Activated naive CD8-positive, alpha-beta T cell treated with anti-CD3 and anti-CD28 coated beads, Interleukin-2, amount 10 ng/mL, durations not matched to agents 7 days and 5 days (primary cell): ENCODE data around the gene PEX10. TPM values are rescaled to one million over a fixed set of nuclear protein-coding genes. Genes with fewer than 3 reads are reported as not detected.

ENCODE experiments used
- ATAC-seq: fragments of 150-1000 bp; cut with Tn5 transposase; one replicate; pipeline ENCODE4 v1.10.0; 2021; ENCODE audit warnings: low read depth, moderate library complexity
- POLR2A ChIA-PET: fragments of 350-600 bp; sonication (Branson Sonifier 250); formaldehyde crosslinking; loops from one replicate; lab custom pipeline; 2021; ENCODE audit warnings: antibody characterized with exemption; lab: Charles Lee
- DNase-seq: peaks from one replicate; pipeline ENCODE4 v3.0.0; 2021
- H3K27ac Mint-ChIP-seq: one replicate; pipeline ENCODE4 v1.8.0; 2022; ENCODE audit warnings: mild to moderate bottlenecking, mixed read lengths
- H3K27me3 Mint-ChIP-seq: one replicate; pipeline ENCODE4 v1.8.0; 2022; ENCODE audit warnings: mild to moderate bottlenecking, moderate library complexity, mixed read lengths
- H3K36me3 Mint-ChIP-seq: one replicate; pipeline ENCODE4 v1.8.0; 2021; ENCODE audit warnings: mild to moderate bottlenecking, mixed read lengths
- H3K4me1 Mint-ChIP-seq: one replicate; pipeline ENCODE4 v1.8.0; 2021; ENCODE audit warnings: mixed read lengths
- H3K4me3 Mint-ChIP-seq: one replicate; pipeline ENCODE4 v1.8.0; 2022; ENCODE audit warnings: mild to moderate bottlenecking, moderate library complexity, mixed read lengths
- H3K9me3 Mint-ChIP-seq: one replicate; pipeline ENCODE4 v1.8.0; 2021; ENCODE audit warnings: mixed read lengths
- total RNA-seq, 2 experiments: library from RNA; stranded (reverse); gene quantifications; one replicate each; pipeline ENCODE4 v1.2.3, GENCODE V29; 2021

PEX10 gene
- total RNA-seq, 2 experiments from 2014 or later: 9.6 to 9.9 TPM

- peaks cover 1% of the 10 kb centered on the region for H3K4me1 Mint-ChIP-seq
- DNase-seq (no peak), ATAC-seq (no peak)
- H3K4me3 Mint-ChIP-seq: no peak overlapping the region
- H3K36me3 Mint-ChIP-seq: peaks cover 25% of the 10 kb centered on the region
- no peak overlapping the region for H3K27ac Mint-ChIP-seq
- POLR2A ChIA-PET: interaction anchor here (0.6 kb wide), 1 partner anchor 15 kb away, joined by 4 read pairs; no protein-coding TSS in a partner anchor
- H3K9me3 Mint-ChIP-seq: no peaks in the 10 kb centered on the region
- H3K27me3 Mint-ChIP-seq: no peaks in the 10 kb centered on the region
These were observed 8.0 kb downstream of the PEX10 start for GRCh38 chr1:2404142-2404889.

- Mint-ChIP-seq H3K27me3 (no peaks in the 10 kb centered on the region), H3K27ac (no peak overlapping the region), H3K9me3 (no peaks in the 10 kb centered on the region), H3K36me3 (peaks cover 25% of the 10 kb centered on the region), H3K4me1 (peaks cover 1% of the 10 kb centered on the region), H3K4me3 (no peak overlapping the region)
- POLR2A ChIA-PET: no interaction called here
- DNase-seq (no peak), ATAC-seq (no peak)
These were observed 9.1 kb downstream of the PEX10 start for GRCh38 chr1:2403273-2403672.

DNA sequence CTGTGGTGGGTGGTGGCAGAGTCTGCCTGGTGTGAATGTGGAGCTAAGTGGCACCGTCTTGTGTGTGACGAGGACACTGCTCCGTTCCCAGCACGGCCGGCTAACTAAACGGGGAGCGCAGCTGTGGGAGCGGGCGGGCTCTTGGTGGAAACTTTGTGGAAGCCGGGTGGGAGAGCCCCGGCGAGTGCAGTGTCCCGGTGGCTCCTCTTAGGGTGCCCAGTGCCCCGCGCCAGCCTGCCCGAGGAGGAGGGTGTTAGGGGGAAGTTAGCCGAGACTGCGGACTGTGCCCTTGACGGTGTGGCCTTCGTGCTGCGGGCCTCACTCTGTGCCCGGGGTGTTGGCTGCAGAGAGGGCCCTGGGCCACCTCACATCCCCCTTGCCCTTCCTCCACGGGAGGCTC lies 9.9 kb downstream of the PEX10 start:
- H3K27me3 Mint-ChIP-seq: no peaks in the 10 kb centered on the region
- H3K27ac Mint-ChIP-seq: no peak overlapping the region
- ATAC-seq (no peak), DNase-seq (no peak)
- POLR2A ChIA-PET: no interaction called here
- no peak overlapping the region for H3K4me3 Mint-ChIP-seq
- H3K36me3 Mint-ChIP-seq: peaks cover 25% of the 10 kb centered on the region
- no peaks in the 10 kb centered on the region for H3K9me3 Mint-ChIP-seq
- peaks cover 1% of the 10 kb centered on the region for H3K4me1 Mint-ChIP-seq

DNA sequence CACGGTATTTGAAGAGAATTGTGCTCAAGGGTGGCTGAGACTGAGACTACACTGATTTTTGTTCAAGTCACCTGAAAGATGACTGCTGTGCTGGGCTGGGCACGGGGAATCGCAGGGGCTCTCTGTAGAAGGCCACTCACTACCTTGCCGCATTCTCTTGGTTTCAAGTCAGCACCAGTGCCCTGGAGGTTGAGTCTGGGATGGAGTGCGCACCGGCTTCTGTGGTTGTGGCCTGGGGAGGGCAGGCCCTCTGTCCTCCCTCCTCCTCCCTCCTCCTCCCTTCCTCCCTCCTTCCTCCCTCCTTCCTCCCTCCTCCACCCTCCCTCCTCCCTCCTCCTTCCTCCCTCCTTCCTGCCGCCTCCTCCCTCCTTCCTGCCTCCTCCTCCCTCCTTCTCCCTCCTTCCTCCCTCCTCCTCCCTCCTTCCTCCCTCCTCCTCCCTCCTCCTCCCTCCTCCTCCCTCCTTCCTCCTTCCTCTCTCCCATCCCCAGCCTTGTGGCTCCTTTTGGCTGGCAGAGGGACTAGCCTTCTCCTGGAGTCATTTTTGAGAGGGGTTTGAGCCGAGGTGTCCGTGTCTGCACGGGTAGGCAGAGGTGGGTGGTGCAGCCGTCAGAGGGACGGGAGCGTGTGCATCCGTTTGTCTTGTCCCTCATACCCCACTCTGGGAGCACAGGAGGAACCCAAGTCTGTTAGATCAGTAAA lies 11.3 kb downstream of the PEX10 start:
- DNase-seq: no peak
- Mint-ChIP-seq H3K36me3 (peaks cover 30% of the 10 kb centered on the region), H3K27ac (no peak overlapping the region), H3K4me1 (peaks cover 5% of the 10 kb centered on the region), H3K9me3 (no peaks in the 10 kb centered on the region), H3K27me3 (no peaks in the 10 kb centered on the region), H3K4me3 (no peak overlapping the region)
- ATAC-seq: no peak
- POLR2A ChIA-PET: interaction anchor here (2.2 kb wide), 1 partner anchor 10 kb away, joined by 6 read pairs; the partner anchor contains the start of genes MORN1 and RER1

DNA sequence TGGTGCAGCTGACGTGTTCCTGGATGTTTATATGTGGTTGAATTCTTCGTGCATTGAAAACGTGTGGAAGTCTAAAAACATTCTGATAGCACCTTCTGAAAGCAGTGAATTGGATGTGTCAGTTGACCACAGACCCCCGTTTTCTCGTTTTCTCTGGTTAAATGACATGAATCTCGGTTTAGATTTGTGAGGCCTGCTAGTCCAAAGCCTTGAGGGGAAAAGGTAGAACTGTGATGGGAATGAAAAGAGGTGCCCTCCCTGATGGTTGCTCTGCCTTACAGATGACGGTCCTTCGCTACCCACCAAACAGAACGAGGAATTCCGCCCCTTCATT lies 11.8 kb downstream of the PEX10 start:
- ATAC-seq (no peak), DNase-seq (no peak)
- H3K27ac Mint-ChIP-seq: peak overlapping the region; percentile 9
- H3K9me3 Mint-ChIP-seq: no peaks in the 10 kb centered on the region
- no peak overlapping the region for H3K4me3 Mint-ChIP-seq
- H3K36me3 Mint-ChIP-seq: peaks cover 30% of the 10 kb centered on the region
- peaks cover 5% of the 10 kb centered on the region for H3K4me1 Mint-ChIP-seq
- no peaks in the 10 kb centered on the region for H3K27me3 Mint-ChIP-seq
- POLR2A ChIA-PET: interaction anchor here (2.2 kb wide), 1 partner anchor 9 kb away, joined by 6 read pairs; the partner anchor contains the start of genes MORN1 and RER1

DNA sequence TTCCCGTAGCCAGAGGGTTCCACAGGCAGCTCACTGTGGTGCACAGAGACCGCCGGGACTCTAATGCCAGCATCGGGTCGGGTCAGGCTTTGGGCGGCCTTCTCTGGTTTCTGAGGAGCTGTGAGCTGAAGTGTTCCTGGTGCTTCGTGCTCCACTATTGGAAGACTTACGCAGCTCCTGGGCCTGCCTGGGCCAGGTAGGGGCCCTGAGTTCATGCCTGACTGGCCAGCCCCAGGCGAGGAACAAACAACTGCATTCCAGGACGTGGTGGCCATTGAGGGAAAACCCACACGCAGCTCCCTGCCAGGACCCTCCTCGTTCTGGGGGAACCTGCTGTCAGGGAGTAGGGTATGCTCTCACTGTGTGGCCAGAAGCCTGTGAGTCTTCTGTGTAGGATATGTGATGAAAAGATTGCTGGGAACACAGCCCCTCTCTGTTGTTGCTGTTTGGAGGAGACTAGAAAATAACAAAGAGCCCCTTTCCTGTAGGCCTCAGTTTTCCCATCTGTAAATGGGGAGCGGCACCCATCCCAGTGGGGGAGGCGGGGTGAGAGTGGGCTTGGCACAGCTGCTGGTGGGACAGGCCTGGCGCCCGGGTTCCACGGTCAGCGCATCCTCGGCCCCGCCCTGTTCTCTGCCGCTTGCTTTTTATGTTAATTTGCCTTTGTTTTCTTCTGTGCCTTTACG lies 12.3 kb downstream of the PEX10 start:
- H3K27me3 Mint-ChIP-seq: no peaks in the 10 kb centered on the region
- no peak for ATAC-seq
- POLR2A ChIA-PET: interaction anchor here (2.2 kb wide), 1 partner anchor 9 kb away, joined by 6 read pairs; the partner anchor contains the start of genes MORN1 and RER1
- no peak overlapping the region for H3K27ac Mint-ChIP-seq
- H3K4me1 Mint-ChIP-seq: peaks cover 5% of the 10 kb centered on the region
- DNase-seq: no peak
- H3K9me3 Mint-ChIP-seq: no peaks in the 10 kb centered on the region
- peaks cover 30% of the 10 kb centered on the region for H3K36me3 Mint-ChIP-seq
- H3K4me3 Mint-ChIP-seq: no peak overlapping the region

GRCh38 chr1:2398871-2399270 lies 13.5 kb downstream of the PEX10 start:
- POLR2A ChIA-PET: no interaction called here
- no peaks in the 10 kb centered on the region for H3K27me3 Mint-ChIP-seq
- peaks cover 7% of the 10 kb centered on the region for H3K4me1 Mint-ChIP-seq
- no peak for DNase-seq
- no peak overlapping the region for H3K27ac Mint-ChIP-seq
- ATAC-seq: no peak
- peaks cover 33% of the 10 kb centered on the region for H3K36me3 Mint-ChIP-seq
- H3K4me3 Mint-ChIP-seq: no peak overlapping the region
- no peaks in the 10 kb centered on the region for H3K9me3 Mint-ChIP-seq

GRCh38 chr1:2397007-2397679 lies 15.2 kb downstream of the PEX10 start:
- DNase-seq (no peak), ATAC-seq (no peak)
- no peaks in the 10 kb centered on the region for H3K27me3 Mint-ChIP-seq
- H3K9me3 Mint-ChIP-seq: no peaks in the 10 kb centered on the region
- H3K36me3 Mint-ChIP-seq: peaks cover 30% of the 10 kb centered on the region
- H3K27ac Mint-ChIP-seq: no peak overlapping the region
- POLR2A ChIA-PET: interaction anchor here (0.9 kb wide), 1 partner anchor 14 kb away, joined by 3 read pairs; no protein-coding TSS in a partner anchor
- no peak overlapping the region for H3K4me3 Mint-ChIP-seq
- peaks cover 21% of the 10 kb centered on the region for H3K4me1 Mint-ChIP-seq

- POLR2A ChIA-PET: interaction anchor here (0.9 kb wide), 1 partner anchor 15 kb away, joined by 3 read pairs; no protein-coding TSS in a partner anchor
- H3K4me1 Mint-ChIP-seq: peaks cover 20% of the 10 kb centered on the region
- DNase-seq (no peak), ATAC-seq (no peak)
- H3K9me3 Mint-ChIP-seq: no peaks in the 10 kb centered on the region
- no peaks in the 10 kb centered on the region for H3K27me3 Mint-ChIP-seq
- H3K27ac Mint-ChIP-seq: no peak overlapping the region
- H3K36me3 Mint-ChIP-seq: peaks cover 25% of the 10 kb centered on the region
- H3K4me3 Mint-ChIP-seq: no peak overlapping the region
These were observed 15.9 kb downstream of the PEX10 start for GRCh38 chr1:2396476-2396875.

- no peak overlapping the region for H3K4me3 Mint-ChIP-seq
- POLR2A ChIA-PET: interaction anchor here (0.9 kb wide), 1 partner anchor 16 kb away, joined by 3 read pairs; no protein-coding TSS in a partner anchor
- no peaks in the 10 kb centered on the region for H3K9me3 Mint-ChIP-seq
- DNase-seq: no peak
- no peaks in the 10 kb centered on the region for H3K27me3 Mint-ChIP-seq
- no peak for ATAC-seq
- H3K36me3 Mint-ChIP-seq: peaks cover 23% of the 10 kb centered on the region
- H3K4me1 Mint-ChIP-seq: peaks cover 20% of the 10 kb centered on the region
- H3K27ac Mint-ChIP-seq: no peak overlapping the region
These were observed 16.3 kb downstream of the PEX10 start for GRCh38 chr1:2396059-2396458.

- Mint-ChIP-seq H3K4me3 (no peak overlapping the region), H3K4me1 (peaks cover 21% of the 10 kb centered on the region), H3K36me3 (peaks cover 16% of the 10 kb centered on the region), H3K27ac (no peak overlapping the region), H3K27me3 (no peaks in the 10 kb centered on the region), H3K9me3 (no peaks in the 10 kb centered on the region)
- ATAC-seq (no peak), DNase-seq (no peak)
- POLR2A ChIA-PET: no interaction called here
These were observed 17.1 kb downstream of the PEX10 start for GRCh38 chr1:2395245-2395644.

- POLR2A ChIA-PET: interaction anchor here (1.0 to 1.3 kb wide), 2 partner anchors 153 to 205 kb away, joined by 3 to 4 read pairs; no protein-coding TSS in a partner anchor
- Mint-ChIP-seq H3K27me3 (no peaks in the 10 kb centered on the region), H3K27ac (peak overlapping the region; percentile 42), H3K4me1 (peaks cover 26% of the 10 kb centered on the region), H3K9me3 (no peaks in the 10 kb centered on the region), H3K4me3 (no peak overlapping the region), H3K36me3 (peaks cover 14% of the 10 kb centered on the region)
- ATAC-seq (no peak), DNase-seq (no peak)
These were observed 17.6 kb downstream of the PEX10 start for GRCh38 chr1:2394761-2395160.

DNA sequence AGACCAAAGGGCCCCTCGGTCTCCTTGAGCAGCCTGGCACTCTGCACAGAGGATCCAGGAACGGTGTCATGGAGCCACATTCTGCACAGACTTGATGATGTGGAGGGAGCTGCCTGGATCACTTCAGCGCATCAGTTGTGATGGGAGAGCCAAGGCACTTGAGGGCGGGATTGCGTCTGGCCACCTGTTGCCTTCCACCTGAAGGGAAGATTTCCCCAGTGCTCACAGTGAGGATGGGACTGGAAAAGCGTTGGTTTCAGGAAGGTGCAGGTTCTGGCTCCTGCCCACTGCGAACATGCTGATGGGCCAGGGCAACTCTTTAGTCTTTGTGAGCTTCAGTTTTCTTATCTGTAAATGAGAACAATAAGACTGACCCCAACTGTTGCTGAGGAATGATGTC lies 18.1 kb downstream of the PEX10 start:
- H3K4me3 Mint-ChIP-seq: no peak overlapping the region
- H3K27ac Mint-ChIP-seq: peak overlapping the region; percentile 42
- no peaks in the 10 kb centered on the region for H3K27me3 Mint-ChIP-seq
- peaks cover 26% of the 10 kb centered on the region for H3K4me1 Mint-ChIP-seq
- DNase-seq: no peak
- H3K36me3 Mint-ChIP-seq: peaks cover 11% of the 10 kb centered on the region
- H3K9me3 Mint-ChIP-seq: no peaks in the 10 kb centered on the region
- no peak for ATAC-seq
- POLR2A ChIA-PET: interaction anchor here (1.0 to 1.5 kb wide), 3 partner anchors 22 to 205 kb away, joined by 3 to 4 read pairs (median 3); no protein-coding TSS in a partner anchor
